Right ventricle myocardium superior (tissue), 1 donor: Measurements from ENCODE around the gene GALNT17. TPM values are rescaled to one million over a fixed set of nuclear protein-coding genes. Genes with fewer than 3 reads are reported as not detected.
"Not testable (repeated sequence)": the region's sequence is repeated elsewhere in the genome, so short reads cannot be mapped to it uniquely, and the experiment has no call there.

Experiments
- ATAC-seq: fragments of 200-7000 bp; cut with Tn5 transposase; one replicate; pipeline ENCODE4 v1.9.1; 2020; ENCODE audit warnings: mild to moderate bottlenecking; ENCODE audit not compliant: poor library complexity
- DNase-seq: peaks from one replicate; pipeline ENCODE4 v3.0.0-alpha.2; 2020
- intact Hi-C: fragments of 100-400 bp; cut with DNase I; formaldehyde crosslinking; loops from one replicate; pipeline ENCODE4 v1.11.2; 2022
- total RNA-seq: library from RNA; stranded (reverse); fragmentation: NEBNext Ultra II Directional; extraction: Animal tissue kit (Norgen Biotek cat#: 25700); gene quantifications from one replicate; pipeline ENCODE4 v1.2.1, GENCODE V29; 2021
- donor health status: DM: no; HTN: yes; CAD: no; lungs with severe emphysema.

Gene GALNT17
- total RNA-seq, 1 donor from 2014 or later: 72.1 TPM

GRCh38 chr7:71598553-71598952 is 466.6 kb downstream of the GALNT17 start:
- no peak for ATAC-seq
- intact Hi-C loops: no loop called here
- no peak for DNase-seq

GRCh38 chr7:71601851-71602250 is 469.9 kb downstream of the GALNT17 start:
- ATAC-seq: no peak
- DNase-seq: no peak
- intact Hi-C loops: no loop called here

GRCh38 chr7:71604818-71605414 is 473.0 kb downstream of the GALNT17 start:
- intact Hi-C loops: no loop called here
- DNase-seq: no peak

GRCh38 chr7:71611986-71612385 is 480.0 kb downstream of the GALNT17 start:
- intact Hi-C loops: no loop called here
- DNase-seq (no peak), ATAC-seq (no peak)

More at GRCh38 chr7:71604818-71605414, 473.0 kb downstream of the GALNT17 start:
- no peak for ATAC-seq

- DNase-seq: no peak
- peak; percentile 69 for ATAC-seq
- intact Hi-C loops: no loop called here
These were observed 481.0 kb downstream of the GALNT17 start for GRCh38 chr7:71612911-71613310.

GRCh38 chr7:71613313-71613712 is 481.4 kb downstream of the GALNT17 start:
- intact Hi-C loops: no loop called here
- peak; percentile 59 for ATAC-seq

GRCh38 chr7:71615017-71615416 is 483.1 kb downstream of the GALNT17 start:
- intact Hi-C loops: no loop called here
- ATAC-seq: peak; percentile 94
- peak; percentile 48 for DNase-seq

More at GRCh38 chr7:71613313-71613712, 481.4 kb downstream of the GALNT17 start:
- DNase-seq: no peak

GRCh38 chr7:71616217-71616616 is 484.3 kb downstream of the GALNT17 start:
- DNase-seq: no peak
- intact Hi-C loops: no loop called here

GRCh38 chr7:71618278-71618677 is 486.3 kb downstream of the GALNT17 start:
- DNase-seq (no peak), ATAC-seq (no peak)
- intact Hi-C loops: no loop called here

More at GRCh38 chr7:71616217-71616616, 484.3 kb downstream of the GALNT17 start:
- ATAC-seq: no peak

GRCh38 chr7:71625545-71625944 is 493.6 kb downstream of the GALNT17 start:
- DNase-seq: no peak
- no peak for ATAC-seq
- intact Hi-C loops: no loop called here

- DNase-seq: no peak
These were observed 494.3 kb downstream of the GALNT17 start for GRCh38 chr7:71626206-71626605.

GRCh38 chr7:71627651-71628050 is 495.7 kb downstream of the GALNT17 start:
- no peak for ATAC-seq
- intact Hi-C loops: no loop called here

More at GRCh38 chr7:71626206-71626605, 494.3 kb downstream of the GALNT17 start:
- no peak for ATAC-seq
- intact Hi-C loops: no loop called here

GRCh38 chr7:71630516-71630915 is 498.6 kb downstream of the GALNT17 start:
- intact Hi-C loops: no loop called here
- ATAC-seq: peak; percentile 84
- no peak for DNase-seq

More at GRCh38 chr7:71627651-71628050, 495.7 kb downstream of the GALNT17 start:
- no peak for DNase-seq

- DNase-seq (no peak), ATAC-seq (no peak)
- intact Hi-C loops: no loop called here
These were observed 501.6 kb downstream of the GALNT17 start for GRCh38 chr7:71633551-71634008.

GRCh38 chr7:71635849-71636248 is 503.9 kb downstream of the GALNT17 start:
- DNase-seq, ATAC-seq, intact Hi-C loops: not testable (repeated sequence)

GRCh38 chr7:71636329-71636728 is 504.4 kb downstream of the GALNT17 start:
- ATAC-seq: peak; percentile 14

GRCh38 chr7:71637578-71637977 is 505.6 kb downstream of the GALNT17 start:
- ATAC-seq (no peak), DNase-seq (no peak)
- intact Hi-C loops: no loop called here

More at GRCh38 chr7:71636329-71636728, 504.4 kb downstream of the GALNT17 start:
- intact Hi-C loops: no loop called here
- no peak for DNase-seq

- intact Hi-C loops: no loop called here
These were observed 506.2 kb downstream of the GALNT17 start for GRCh38 chr7:71638108-71638507.

GRCh38 chr7:71639382-71640085 is 507.6 kb downstream of the GALNT17 start:
- DNase-seq (no peak), ATAC-seq (no peak)
- intact Hi-C loops: no loop called here

More at GRCh38 chr7:71638108-71638507, 506.2 kb downstream of the GALNT17 start:
- ATAC-seq: no peak
- DNase-seq: no peak

- DNase-seq, ATAC-seq, intact Hi-C loops: not testable (repeated sequence)
These were observed 511.1 kb downstream of the GALNT17 start for GRCh38 chr7:71643031-71643430.
